HG03097 (cell line): ENCODE results near the gene NOS1.
"Not testable (repeated sequence)": the region's sequence is repeated elsewhere in the genome, so short reads cannot be mapped to it uniquely, and the experiment has no call there.

Experiments used
- ATAC-seq: cut with Tn5 transposase; IDR thresholded peaks from one replicate; pipeline ENCODE4 v1.9.1; 2021; ENCODE audit not compliant: unreplicated experiment, low FRiP score

The NOS1 gene

GRCh38 chr12:117214797-117215196, 146.6 kb downstream of the NOS1 start:
- no peak for ATAC-seq

GRCh38 chr12:117213295-117213808, 148.1 kb downstream of the NOS1 start:
- no peak for ATAC-seq

GRCh38 chr12:117212563-117213190, 148.7 kb downstream of the NOS1 start:
- ATAC-seq = no peak

GRCh38 chr12:117210266-117210918, 151.0 kb downstream of the NOS1 start:
- ATAC-seq = no peak

DNA sequence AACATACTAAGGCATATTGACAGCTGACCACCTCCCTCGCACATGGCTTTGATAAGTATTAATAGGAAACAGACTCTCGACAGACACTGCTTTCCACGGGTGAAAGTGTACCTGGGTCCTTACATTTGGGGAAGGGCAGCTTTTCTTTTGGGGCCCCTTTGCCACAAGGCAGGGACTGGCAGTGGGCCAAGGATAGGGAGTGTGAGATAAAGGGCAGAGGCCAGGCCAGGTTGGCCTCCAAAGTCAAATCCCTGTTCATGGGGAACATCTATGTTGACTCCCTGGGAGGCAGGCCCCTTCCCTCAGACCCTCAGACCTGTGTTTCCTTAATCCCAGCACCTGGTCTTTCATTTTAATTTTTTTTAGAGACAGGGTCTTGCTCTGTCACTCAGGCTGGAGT, 151.8 kb downstream of the NOS1 start:
- ATAC-seq = no peak

- no peak for ATAC-seq
These were observed 152.5 kb downstream of the NOS1 start for GRCh38 chr12:117208811-117209455.

DNA sequence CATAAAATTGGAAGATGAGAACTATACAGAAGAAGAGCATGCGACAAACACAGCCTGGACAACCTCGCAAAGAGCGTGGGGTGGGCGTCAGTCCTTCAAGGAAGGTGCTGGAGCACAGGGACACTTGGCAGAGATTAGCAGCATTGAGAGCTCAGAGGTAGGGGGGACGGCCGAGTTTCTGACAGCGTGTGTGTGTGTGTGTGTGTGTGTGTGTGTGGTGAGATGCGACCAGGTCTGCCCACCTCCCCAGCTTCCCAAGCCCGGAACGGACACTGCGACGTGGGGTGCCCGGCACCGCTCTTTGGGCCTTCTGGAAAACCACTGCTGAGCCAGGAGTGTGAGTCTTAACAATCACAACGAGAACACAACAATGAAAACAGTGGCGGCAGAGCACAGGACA, 153.2 kb downstream of the NOS1 start:
- no peak for ATAC-seq

DNA sequence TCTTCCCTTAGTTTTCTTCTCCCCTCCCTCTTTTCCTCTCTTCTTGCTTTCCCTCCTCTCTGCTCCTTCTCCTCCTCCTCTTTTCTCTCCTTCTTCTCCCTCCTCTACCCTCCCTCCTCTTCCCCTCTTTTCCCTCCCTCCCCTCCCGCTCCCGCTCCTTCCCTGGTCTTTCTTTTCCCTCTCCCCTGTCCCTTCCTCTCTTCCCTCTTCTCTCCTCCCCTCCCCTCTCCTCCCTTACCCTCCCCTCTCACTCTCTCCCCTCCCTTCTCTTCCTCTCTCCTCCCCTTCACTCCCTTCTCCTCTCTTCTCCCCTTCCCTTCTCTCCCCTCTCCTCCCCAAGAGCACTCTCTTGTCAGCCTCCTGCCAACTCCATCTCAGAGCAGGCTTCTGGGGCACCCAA, 153.8 kb downstream of the NOS1 start:
- ATAC-seq = no peak

DNA sequence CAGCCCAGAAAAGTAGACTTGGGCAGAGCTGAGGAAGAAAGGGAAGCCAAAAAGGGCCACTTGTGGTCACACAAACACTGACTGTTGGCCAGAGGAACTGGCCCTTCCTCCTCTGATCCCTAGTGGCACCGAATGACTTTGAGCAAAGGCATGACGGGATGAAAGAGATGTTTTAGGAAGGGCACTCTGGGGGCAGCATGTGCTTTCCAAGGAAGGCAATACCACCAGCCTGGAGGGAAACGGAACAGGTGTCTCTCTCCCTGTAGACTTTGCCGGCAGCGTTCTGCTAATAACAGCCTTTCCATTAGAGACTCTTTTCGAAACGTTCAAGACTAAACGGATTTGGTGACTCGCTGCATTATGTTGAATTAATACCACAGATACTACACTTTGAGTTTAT, 158.9 kb downstream of the NOS1 start:
- ATAC-seq = no peak

- ATAC-seq = no peak
These were observed 159.4 kb downstream of the NOS1 start for GRCh38 chr12:117202033-117202432.

GRCh38 chr12:117199956-117200744, 161.3 kb downstream of the NOS1 start:
- not testable (repeated sequence) for ATAC-seq

GRCh38 chr12:117196334-117196733, 165.1 kb downstream of the NOS1 start:
- not testable (repeated sequence) for ATAC-seq

DNA sequence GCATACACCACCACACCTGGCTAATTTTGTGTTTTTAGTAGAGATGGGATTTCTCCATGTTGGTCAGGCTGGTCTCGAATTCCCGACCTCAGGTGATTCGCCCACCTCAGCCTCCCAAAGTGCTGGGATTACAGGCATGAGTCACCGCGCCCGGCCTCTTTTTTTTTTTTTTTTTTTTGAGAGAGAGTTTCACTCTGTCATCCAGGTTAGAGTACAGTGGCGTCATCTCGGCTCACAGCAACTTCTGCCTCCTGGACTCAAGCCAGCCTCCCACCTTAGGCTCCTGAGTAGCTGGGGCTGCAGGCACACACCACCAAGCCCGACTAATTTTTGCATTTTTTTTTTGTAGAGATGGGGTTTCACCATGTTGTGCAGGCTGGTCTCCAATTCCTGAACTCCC, 166.4 kb downstream of the NOS1 start:
- not testable (repeated sequence) for ATAC-seq

GRCh38 chr12:117193903-117194302, 167.5 kb downstream of the NOS1 start:
- no peak for ATAC-seq

GRCh38 chr12:117192581-117192980, 168.8 kb downstream of the NOS1 start:
- ATAC-seq = not testable (repeated sequence)

DNA sequence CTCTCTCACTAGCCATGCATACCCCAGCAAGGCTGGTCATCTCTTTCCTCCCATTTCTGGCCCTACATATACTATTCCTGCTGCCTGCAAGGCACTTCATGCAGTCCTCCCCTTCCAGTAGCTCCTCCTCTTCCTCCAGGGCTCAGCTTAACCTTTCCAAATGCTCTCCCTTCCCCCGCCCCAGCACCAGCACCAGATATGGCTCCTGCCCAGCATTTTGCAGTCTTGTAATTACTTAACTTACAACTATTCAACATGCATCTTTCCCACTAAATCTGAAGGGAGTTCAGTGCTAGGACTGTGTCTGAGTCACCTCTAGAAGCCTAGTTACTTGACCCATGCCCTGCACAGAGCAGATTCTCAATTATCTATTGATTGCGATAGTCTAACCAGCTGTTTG, 169.4 kb downstream of the NOS1 start:
- ATAC-seq = no peak

- ATAC-seq = peak; percentile 91
These were observed 171.1 kb downstream of the NOS1 start, which contains the start of gene FBXO21 for GRCh38 chr12:117190210-117190781. Gene FBXO21 (minus strand): TSS chr12:117190470. CDS start chr12:117190456, 14 bp downstream.

DNA sequence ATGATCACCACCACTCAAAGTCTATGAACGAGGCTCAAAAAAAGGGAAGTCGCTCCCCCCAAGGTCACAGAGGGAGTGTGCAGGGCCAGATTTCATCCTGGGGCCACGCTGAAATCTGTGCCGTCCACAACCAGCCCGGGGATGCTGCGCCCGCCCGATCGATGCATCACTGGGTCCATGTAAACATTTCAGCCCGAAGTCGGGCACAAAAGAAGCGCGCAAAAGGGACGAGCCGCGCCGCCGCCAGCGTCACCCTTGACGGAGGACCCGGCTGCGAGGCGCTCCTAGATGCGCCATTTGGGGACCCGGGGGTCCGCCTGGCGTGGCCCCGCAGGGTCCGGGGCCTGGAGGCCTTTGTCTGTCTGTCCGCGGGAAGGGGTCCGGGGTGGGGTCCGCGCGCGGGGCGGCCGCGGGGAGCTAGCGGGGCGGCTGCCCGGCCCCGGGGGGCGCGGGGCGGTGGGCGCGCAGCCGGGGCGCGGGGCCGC, 171.7 kb downstream of the NOS1 start:
- peak; percentile 27 for ATAC-seq

- ATAC-seq = no peak
These were observed 172.3 kb downstream of the NOS1 start for GRCh38 chr12:117188961-117189724.
